ENCODE results near the gene RSPH10B2.

GRCh38 chr7:6727663-6728062 is 26.2 kb upstream of the RSPH10B2 start:
- TF ChIP-seq, protein P1, sequence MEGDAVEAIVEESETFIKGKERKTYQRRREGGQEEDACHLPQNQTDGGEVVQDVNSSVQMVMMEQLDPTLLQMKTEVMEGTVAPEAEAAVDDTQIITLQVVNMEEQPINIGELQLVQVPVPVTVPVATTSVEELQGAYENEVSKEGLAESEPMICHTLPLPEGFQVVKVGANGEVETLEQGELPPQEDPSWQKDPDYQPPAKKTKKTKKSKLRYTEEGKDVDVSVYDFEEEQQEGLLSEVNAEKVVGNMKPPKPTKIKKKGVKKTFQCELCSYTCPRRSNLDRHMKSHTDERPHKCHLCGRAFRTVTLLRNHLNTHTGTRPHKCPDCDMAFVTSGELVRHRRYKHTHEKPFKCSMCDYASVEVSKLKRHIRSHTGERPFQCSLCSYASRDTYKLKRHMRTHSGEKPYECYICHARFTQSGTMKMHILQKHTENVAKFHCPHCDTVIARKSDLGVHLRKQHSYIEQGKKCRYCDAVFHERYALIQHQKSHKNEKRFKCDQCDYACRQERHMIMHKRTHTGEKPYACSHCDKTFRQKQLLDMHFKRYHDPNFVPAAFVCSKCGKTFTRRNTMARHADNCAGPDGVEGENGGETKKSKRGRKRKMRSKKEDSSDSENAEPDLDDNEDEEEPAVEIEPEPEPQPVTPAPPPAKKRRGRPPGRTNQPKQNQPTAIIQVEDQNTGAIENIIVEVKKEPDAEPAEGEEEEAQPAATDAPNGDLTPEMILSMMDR (IDR thresholded peaks at IDR 0.05; ENCODE audit: insufficient read depth, low read length, poor library complexity, severe bottlenecking), result no peak
- no peak for TF ChIP-seq EZH2phosphoT487 (conservative IDR thresholded peaks at IDR 0.05; ENCODE audit: low read length)
